Stimulated activated CD8-positive, alpha-beta memory T cell treated with anti-CD3 and anti-CD28 coated beads, Interleukin-12 subunit alpha, Interleukin-12 subunit beta, amount 100 ng/mL, for 24 hours (primary cell): ENCODE measurements around the gene SKIL.

Experiments
- DNase-seq: peaks from one replicate; pipeline ENCODE4 v3.0.0-alpha.2; 2020; ENCODE audit errors: extremely low read depth

The SKIL gene

GRCh38 chr3:170397685-170398084 is 40.2 kb downstream of the SKIL start:
- DNase-seq: no peak

DNA sequence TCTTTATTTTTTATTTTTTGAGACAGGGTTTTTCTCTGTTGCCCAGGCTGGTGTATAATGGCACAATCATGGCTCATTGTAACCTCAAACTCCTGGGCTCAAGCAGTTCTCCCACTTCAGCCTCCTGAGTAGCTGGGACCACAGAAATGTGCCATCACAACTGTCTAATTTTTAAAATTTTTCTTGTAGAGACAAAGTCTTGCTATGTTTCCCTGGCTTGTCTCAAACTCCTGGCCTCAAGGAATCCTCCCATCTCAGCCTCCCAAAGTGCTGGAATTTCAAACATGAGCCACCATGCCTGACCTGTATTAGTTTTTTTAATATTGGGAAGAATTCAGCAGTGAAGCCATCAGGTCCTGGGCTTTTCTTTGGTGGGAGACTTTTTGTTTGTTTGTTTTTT is 47.6 kb downstream of the SKIL start:
- no peak for DNase-seq

- DNase-seq: no peak
Measured at GRCh38 chr3:170410428-170411029, 53.0 kb downstream of the SKIL start.

DNA sequence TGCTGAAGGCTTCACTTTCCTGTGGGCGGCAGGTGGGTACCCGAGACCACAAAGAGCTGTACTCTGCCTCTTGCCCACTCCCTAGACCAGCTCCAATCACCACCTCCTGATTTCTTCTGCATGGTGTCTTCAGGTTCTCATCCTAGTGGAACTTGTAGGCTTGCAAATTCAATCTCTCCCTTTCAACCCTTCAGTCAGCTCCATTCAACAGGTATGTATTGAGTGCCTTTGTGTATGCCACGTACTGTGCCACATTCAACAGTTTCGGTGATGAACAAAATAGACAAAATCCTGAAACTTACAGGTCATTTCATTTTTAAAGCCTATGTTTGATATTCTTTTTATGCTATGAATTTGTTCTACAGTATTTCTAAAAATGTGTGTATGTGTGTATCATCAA is 55.8 kb downstream of the SKIL start:
- DNase-seq: no peak

GRCh38 chr3:170414202-170414663 is 56.7 kb downstream of the SKIL start:
- no peak for DNase-seq

- DNase-seq: no peak
Measured at GRCh38 chr3:170417090-170417489, 59.6 kb downstream of the SKIL start.

DNA sequence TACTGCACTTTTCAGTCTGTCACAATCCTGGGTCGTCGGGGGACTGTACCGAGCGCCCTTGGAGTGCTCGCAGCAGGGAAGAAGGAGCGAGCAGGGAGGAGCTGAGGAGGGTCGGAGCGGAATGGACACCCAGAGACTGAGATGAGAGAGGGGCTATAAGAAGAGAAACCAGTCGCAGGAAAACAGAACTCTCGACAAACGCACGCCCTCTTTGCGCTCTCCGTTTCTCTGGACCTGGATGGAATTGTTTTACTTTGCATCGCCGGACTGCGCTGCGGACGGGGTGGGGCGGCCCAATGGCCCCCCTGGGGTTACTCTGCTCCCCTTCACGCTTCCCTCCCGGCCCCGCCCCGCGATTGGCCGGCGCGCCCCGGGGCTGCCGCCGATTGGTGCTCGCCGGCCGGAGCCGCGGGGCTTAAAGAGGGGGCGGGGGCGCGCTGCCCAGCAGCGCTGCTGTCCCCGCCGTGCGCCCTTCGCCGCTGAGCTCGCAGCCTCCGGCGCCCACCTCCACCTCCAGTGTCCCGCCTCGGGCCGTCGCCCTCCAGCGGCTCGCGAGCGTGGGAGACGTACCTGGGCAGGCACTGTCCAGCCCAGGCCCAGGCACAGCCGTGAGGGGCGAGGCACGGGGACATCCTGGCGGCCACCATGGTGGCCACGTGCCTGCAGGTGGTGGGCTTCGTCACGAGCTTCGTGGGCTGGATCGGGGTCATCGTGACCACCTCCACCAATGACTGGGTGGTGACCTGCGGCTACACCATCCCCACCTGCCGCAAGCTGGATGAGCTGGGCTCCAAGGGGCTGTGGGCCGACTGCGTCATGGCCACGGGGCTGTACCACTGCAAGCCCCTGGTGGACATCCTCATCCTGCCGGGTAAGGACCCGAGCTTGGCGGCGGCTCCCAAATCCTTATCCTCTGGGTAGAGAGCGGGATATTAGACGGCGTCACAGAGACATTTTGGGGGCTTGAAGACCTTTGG is 61.2 kb downstream of the SKIL start, which contains the start of gene CLDN11:
CLDN11 (plus strand) TSS at position 447 of the 977 bp plus-strand sequence; CDS start at position 646, 199 bp downstream.
- no peak for DNase-seq

GRCh38 chr3:170419557-170420087 is 62.1 kb downstream of the SKIL start:
- DNase-seq: no peak

DNA sequence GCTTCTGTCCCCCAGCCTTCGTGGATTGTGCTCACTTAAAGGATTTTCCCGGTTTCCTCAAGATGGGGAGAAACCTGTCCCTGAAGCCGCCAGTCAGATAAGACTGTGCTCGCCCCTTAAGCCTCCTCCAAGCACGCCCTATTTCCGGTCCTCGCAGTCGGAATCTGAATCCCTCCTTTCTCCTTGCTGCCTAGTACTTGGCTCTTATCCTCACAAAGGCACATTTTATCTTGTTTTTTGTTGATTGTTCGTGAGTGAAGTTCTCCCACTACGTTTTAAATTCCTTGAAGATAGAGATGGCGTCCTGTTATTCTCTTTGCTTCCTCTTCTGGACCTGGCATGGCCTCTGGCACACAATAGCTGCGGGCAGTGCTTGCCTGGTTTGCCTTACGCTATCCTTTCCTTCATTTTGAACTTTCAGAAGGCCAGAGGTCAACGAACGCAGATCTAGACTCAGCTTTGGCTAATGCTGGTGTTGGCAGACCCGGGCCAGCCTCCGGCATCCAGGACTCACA is 62.8 kb downstream of the SKIL start:
- DNase-seq: no peak

- no peak for DNase-seq
Measured at GRCh38 chr3:170421111-170421641, 63.7 kb downstream of the SKIL start.

GRCh38 chr3:170421758-170422157 is 64.2 kb downstream of the SKIL start:
- no peak for DNase-seq

GRCh38 chr3:170423001-170423615 is 65.6 kb downstream of the SKIL start:
- no peak for DNase-seq

GRCh38 chr3:170424879-170425278 is 67.4 kb downstream of the SKIL start:
- DNase-seq: no peak

- DNase-seq: no peak
Measured at GRCh38 chr3:170425491-170426239, 68.2 kb downstream of the SKIL start.

DNA sequence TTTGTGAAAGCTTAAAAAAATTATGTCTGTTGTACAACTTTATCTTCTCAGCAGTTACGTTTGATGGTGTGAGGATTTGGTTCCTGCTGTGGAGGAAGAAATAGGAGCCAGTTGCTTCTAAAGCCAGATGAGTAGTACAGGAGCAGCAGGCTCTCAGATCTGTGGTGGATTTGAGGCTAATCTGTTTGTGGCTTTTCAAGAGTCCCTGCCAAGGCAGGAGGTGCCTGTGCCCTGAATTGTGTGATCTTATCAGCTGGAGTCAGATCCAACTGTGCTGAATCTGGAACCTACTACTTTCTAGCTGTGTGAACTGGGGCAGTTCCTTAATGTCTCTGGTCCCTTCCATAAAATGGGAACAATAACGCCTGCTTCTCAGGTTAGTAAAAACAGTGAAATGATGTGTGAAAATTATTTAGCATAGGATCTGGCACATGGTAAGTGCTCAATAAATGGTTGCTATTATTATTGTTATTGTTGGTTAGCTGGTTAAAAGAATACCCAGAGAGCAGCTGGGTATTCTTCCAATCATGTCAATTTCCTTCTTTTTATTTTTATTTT is 68.8 kb downstream of the SKIL start:
- DNase-seq: no peak

DNA sequence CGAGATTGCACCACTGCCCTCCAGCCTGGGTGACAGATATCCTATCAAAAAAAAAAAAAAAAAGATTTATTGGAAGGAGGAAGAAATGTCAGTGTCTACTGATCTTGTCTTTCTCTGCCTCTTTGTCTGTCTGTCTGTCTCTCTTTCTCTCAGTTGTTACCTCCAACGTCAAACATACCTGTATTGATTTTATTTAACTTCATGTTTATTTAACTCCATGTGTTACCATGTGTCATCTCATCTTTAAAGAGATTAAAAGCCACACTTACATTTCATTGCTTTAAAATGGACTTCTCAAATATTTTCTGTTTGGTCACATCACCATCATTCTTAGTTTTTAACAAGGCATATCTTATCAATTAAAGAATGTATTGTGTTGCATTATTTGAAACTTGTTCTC is 70.6 kb downstream of the SKIL start:
- no peak for DNase-seq

DNA sequence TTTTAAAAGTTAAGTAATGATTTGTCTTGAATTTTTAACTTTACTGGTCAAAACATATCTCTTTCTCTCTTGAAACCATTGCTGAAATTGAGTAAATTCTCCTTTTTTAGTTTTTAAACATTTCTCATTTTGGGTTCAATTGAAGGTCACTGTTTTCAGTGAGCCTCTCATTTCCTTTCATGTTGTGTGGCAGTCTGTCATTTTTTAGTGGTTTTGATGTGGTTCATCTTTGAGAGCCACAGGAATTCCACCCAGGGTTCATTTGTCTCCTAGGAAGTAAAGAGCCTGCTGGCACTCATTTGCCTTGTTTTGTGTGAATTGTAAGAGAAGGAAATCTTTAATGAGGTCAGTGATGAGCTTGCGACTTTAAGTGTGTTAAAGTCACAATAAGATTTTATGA is 71.5 kb downstream of the SKIL start:
- DNase-seq: no peak

DNA sequence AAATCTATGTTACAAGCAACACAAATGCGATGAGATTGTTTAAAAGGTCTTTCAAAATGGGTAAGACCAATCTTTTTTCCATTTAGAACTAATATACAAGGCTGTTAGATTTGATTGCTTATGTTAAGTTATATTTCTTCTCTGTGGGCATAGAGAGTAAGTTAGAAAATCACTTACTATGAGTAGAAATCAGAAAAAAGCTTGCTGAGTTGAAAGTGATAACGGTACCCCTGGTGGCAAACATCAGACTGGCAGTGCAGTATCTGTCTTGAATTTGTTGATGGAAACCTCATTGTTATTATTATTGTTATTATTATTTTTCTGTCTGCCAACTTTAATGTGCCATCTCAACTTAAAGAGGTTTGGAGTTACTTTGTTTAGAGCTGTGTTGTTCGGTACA is 73.5 kb downstream of the SKIL start:
- DNase-seq: no peak

DNA sequence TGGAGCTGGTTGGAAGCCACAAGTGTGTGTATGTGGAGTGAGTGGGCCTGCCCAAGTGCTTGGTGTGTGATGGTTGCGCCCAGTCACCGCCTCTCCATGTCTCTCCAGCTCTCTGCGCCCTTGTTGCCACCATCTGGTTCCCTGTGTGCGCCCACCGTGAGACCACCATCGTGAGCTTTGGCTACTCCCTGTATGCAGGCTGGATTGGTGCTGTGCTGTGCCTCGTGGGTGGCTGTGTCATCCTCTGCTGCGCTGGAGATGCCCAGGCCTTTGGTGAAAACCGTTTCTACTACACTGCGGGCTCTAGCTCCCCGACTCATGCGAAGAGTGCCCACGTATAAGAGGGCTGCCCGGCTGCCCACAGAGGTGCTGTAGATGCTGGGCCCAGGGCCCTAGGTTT is 74.9 kb downstream of the SKIL start:
- DNase-seq: no peak

DNA sequence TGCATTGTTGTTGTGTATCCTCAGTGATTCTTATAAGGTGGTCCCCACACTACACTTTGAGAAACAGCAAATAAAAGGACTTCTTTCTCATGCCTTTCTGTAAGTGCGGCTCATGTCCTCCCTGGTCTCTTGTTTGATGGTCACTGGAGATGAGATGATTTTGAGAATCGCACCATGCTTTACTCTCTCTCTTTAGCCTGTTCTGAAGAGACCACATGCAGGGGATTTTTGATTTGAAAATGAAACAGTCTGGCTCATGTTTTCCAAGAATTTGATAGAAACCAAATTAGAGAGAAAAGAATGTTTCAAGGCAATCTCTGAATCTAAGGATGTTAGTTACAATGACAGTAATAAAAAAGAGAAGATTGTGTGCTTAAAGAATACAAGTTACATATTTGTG is 79.2 kb downstream of the SKIL start:
- DNase-seq: no peak

DNA sequence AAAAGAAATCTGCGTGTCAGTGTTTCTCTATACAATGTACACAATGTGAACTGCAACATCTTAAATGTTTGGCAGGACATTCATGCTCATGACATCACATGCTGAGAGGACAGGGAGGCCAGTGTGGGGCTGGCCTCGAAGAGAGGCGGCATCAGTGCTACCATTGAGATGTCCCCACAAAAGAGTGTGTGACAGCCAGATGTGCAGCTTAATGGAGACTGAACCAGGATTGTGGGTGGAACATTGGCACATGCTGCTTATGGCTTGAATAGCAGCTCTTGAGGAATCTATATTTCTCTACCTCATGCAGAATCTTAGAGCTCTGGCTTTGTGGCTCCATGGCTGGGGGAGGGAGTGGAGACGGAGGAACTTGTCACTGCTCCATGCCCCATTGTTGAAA is 79.7 kb downstream of the SKIL start:
- DNase-seq: no peak
